ENCODE data around the gene ACER3.

GRCh38 chr11:76999597-76999996, 138.9 kb downstream of the ACER3 start:
- no peak for TF ChIP-seq CTCF (IDR thresholded peaks at IDR 0.05)
- no peak for TF ChIP-seq EP300 (IDR thresholded peaks at IDR 0.05)
- TF ChIP-seq POLR2A (IDR thresholded peaks at IDR 0.05) = no peak
